H1 (cell line): ENCODE data around the gene GRM4. TPM values are rescaled to one million over a fixed set of nuclear protein-coding genes. Genes with fewer than 3 reads are reported as not detected.
A peak's percentile ranks its signal among the peaks of the same experiment; 100 is the strongest.

Experiments
- CTCF ChIA-PET: fragments of 300-600 bp; sonication (Branson Sonifier 250); formaldehyde crosslinking; loops from one replicate; lab custom pipeline; 2021; ENCODE audit not compliant: partially characterized antibody; lab: Charles Lee
- POLR2A ChIA-PET: fragments of 300-600 bp; sonication (Branson Sonifier 250); formaldehyde crosslinking; loops from one replicate; lab custom pipeline; 2021; ENCODE audit warnings: inconsistent platforms; ENCODE audit not compliant: partially characterized antibody; lab: Charles Lee
- DNase-seq, 2 experiments: peaks; one replicate each; pipeline versions ENCODE4 v3.0.0 to v3.0.0-alpha.2; 2010 to 2022; ENCODE audit warnings: low spot score in 2 of 2, low read depth in 1 of 2, mixed read lengths in 1 of 2
- FAIRE-seq: peaks from 2 replicates; lab custom pipeline; 2011; peaks lifted over from hg19 to GRCh38; lab: Jason Lieb, UNC
- H2AFZ ChIP-seq: 2 replicates; pipeline ENCODE4 v1.8.1; 2012; ENCODE audit warnings: low read length, inconsistent platforms
- H2AK5ac ChIP-seq: 2 replicates; pipeline ENCODE4 v1.6.1; 2013; ENCODE audit warnings: low read depth, low read length
- H2BK120ac ChIP-seq: replicated peaks from 2 replicates; pipeline ENCODE3; 2013; ENCODE audit warnings: low read depth, low read length, inconsistent platforms
- H2BK12ac ChIP-seq: 2 replicates; pipeline ENCODE4 v1.6.1; 2013; ENCODE audit warnings: low read depth, low read length
- H2BK15ac ChIP-seq: 2 replicates; pipeline ENCODE4 v1.6.1; 2013; ENCODE audit warnings: low read length
- H2BK20ac ChIP-seq: 2 replicates; pipeline ENCODE4 v1.6.1; 2013; ENCODE audit warnings: low read length
- H2BK5ac ChIP-seq: 2 replicates; pipeline ENCODE4 v1.6.1; 2013; ENCODE audit warnings: low read depth, low read length
- H3K14ac ChIP-seq: 2 replicates; pipeline ENCODE4 v1.6.1; 2013; ENCODE audit warnings: inconsistent platforms; ENCODE audit not compliant: insufficient read length
- H3K18ac ChIP-seq: 2 replicates; pipeline ENCODE4 v1.6.1; 2013; ENCODE audit warnings: low read length; ENCODE audit errors: extremely low read depth
- H3K23ac ChIP-seq: 2 replicates; pipeline ENCODE4 v1.6.1; 2013; ENCODE audit warnings: inconsistent platforms; ENCODE audit not compliant: insufficient read length
- H3K23me2 ChIP-seq: 2 replicates; pipeline ENCODE4 v1.6.1; 2013; ENCODE audit warnings: low read depth, low read length
- H3K27ac ChIP-seq: 2 replicates; pipeline ENCODE4 v1.6.1; 2011; ENCODE audit warnings: low read depth, low read length, inconsistent platforms
- H3K27me3 ChIP-seq, 4 experiments: replicated peaks in 1 of 4; 1 replicate in 1 of 4; 2 replicates in 3 of 4; pipeline versions ENCODE4 v1.6.1 to v1.8.1; 2011 to 2013; ENCODE audit warnings: low read length in 3 of 4, mild to moderate bottlenecking in 3 of 4, inconsistent platforms in 2 of 4, mixed read lengths in 2 of 4, moderate library complexity in 1 of 4; ENCODE audit not compliant: control insufficient read depth in 3 of 4, insufficient read depth in 3 of 4; ENCODE audit errors: extremely low read depth in 1 of 4
- H3K36me3 ChIP-seq, 4 experiments: 2 replicates each; pipeline versions ENCODE4 v1.6.1 to v1.8.1; 2011 to 2013; ENCODE audit warnings: mild to moderate bottlenecking in 4 of 4, low read length in 3 of 4, moderate library complexity in 2 of 4, control low read depth in 1 of 4, inconsistent platforms in 1 of 4; ENCODE audit not compliant: insufficient read depth in 4 of 4, control insufficient read depth in 2 of 4
- H3K4ac ChIP-seq: replicated peaks from 2 replicates; pipeline ENCODE3; 2013; ENCODE audit warnings: low read length, low read depth, mixed read lengths, inconsistent platforms; ENCODE audit not compliant: insufficient read length
- H3K4me1 ChIP-seq, 4 experiments: replicated peaks in 1 of 4; 1 replicate in 1 of 4; 2 replicates in 3 of 4; pipeline versions ENCODE4 v1.6.1 to v1.8.1; 2011 to 2013; ENCODE audit warnings: low read length in 3 of 4, inconsistent platforms in 2 of 4, mixed read lengths in 1 of 4; ENCODE audit not compliant: insufficient read depth in 4 of 4, control insufficient read depth in 3 of 4
- H3K4me2 ChIP-seq, 2 experiments: 2 replicates each; pipeline versions ENCODE4 v1.6.1 to v1.8.1; 2011 to 2013; ENCODE audit warnings: low read depth in 2 of 2, low read length in 2 of 2, control low read depth in 1 of 2, inconsistent platforms in 1 of 2, mild to moderate bottlenecking in 1 of 2; ENCODE audit not compliant: insufficient read depth in 1 of 2
- H3K4me3 ChIP-seq, 4 experiments: fragments of 200-600, 300-600 bp in 1 of 4; sonication (generic), shearing (Covaris generic), sonication (Bioruptor Twin) in 1 of 4; 2 replicates each; pipeline versions ENCODE4 v1.5.1 to v1.8.1; 2011 to 2016; ENCODE audit warnings: low read length in 4 of 4, low read depth in 3 of 4, control low read depth in 2 of 4, inconsistent platforms in 2 of 4, mild to moderate bottlenecking in 2 of 4, mixed read lengths in 1 of 4, moderate library complexity in 1 of 4; ENCODE audit not compliant: insufficient read depth in 2 of 4; ENCODE audit errors: extremely low read depth in 1 of 4
- H3K56ac ChIP-seq: replicated peaks from 2 replicates; pipeline ENCODE3; 2013; ENCODE audit warnings: low read depth, mild to moderate bottlenecking, mixed read lengths, low read length, inconsistent platforms; ENCODE audit not compliant: insufficient read length
- H3K79me1 ChIP-seq: 2 replicates; pipeline ENCODE4 v1.6.1; 2013; ENCODE audit warnings: low read depth, low read length, control low read depth
- H3K79me2 ChIP-seq, 2 experiments: 2 replicates each; pipeline versions ENCODE4 v1.6.1 to v1.8.1; 2012 to 2013; ENCODE audit warnings: low read length in 2 of 2, mild to moderate bottlenecking in 2 of 2, inconsistent platforms in 1 of 2; ENCODE audit not compliant: insufficient read depth in 2 of 2, control insufficient read depth in 1 of 2
- H3K9ac ChIP-seq, 4 experiments: replicated peaks in 1 of 4; 1 replicate in 1 of 4; 2 replicates in 3 of 4; pipeline versions ENCODE4 v1.6.1 to v1.8.1; 2011 to 2013; ENCODE audit warnings: low read depth in 3 of 4, low read length in 3 of 4, control low read depth in 2 of 4, mild to moderate bottlenecking in 2 of 4, moderate library complexity in 2 of 4, inconsistent platforms in 1 of 4; ENCODE audit errors: extremely low read depth in 1 of 4
- H3K9me3 ChIP-seq, 2 experiments: 2 replicates each; pipeline versions ENCODE4 v1.6.1 to v1.8.1; 2012 to 2013; ENCODE audit warnings: mild to moderate bottlenecking in 2 of 2, moderate library complexity in 2 of 2, control low read depth in 1 of 2, inconsistent platforms in 1 of 2, low read depth in 1 of 2, low read length in 1 of 2, mixed read lengths in 1 of 2; ENCODE audit not compliant: insufficient read depth in 2 of 2
- H4K20me1 ChIP-seq, 2 experiments: replicated peaks in 1 of 2; 2 replicates each; pipeline versions ENCODE3 to v1.8.1; 2011 to 2013; ENCODE audit warnings: inconsistent platforms in 2 of 2, low read length in 2 of 2, mild to moderate bottlenecking in 1 of 2; ENCODE audit not compliant: insufficient read depth in 2 of 2, control insufficient read depth in 1 of 2
- H4K5ac ChIP-seq: 2 replicates; pipeline ENCODE4 v1.6.1; 2013; ENCODE audit warnings: low read length, low read depth, mixed read lengths, inconsistent platforms; ENCODE audit not compliant: insufficient read length
- H4K8ac ChIP-seq: 2 replicates; pipeline ENCODE4 v1.8.0; 2013; ENCODE audit warnings: mild to moderate bottlenecking, moderate library complexity, low read length, inconsistent platforms; ENCODE audit not compliant: insufficient read depth; ENCODE audit errors: extremely low read depth
- H4K91ac ChIP-seq: replicated peaks from 2 replicates; pipeline ENCODE3; 2013; ENCODE audit warnings: low read length, mixed read lengths, inconsistent platforms; ENCODE audit not compliant: insufficient read length
- CBX5 ChIP-seq: fragments of 300-800, 300-1000 bp; sonication (generic); IDR thresholded peaks from 2 replicates; pipeline ENCODE4 v1.7.1; 2016; ENCODE audit warnings: antibody characterized with exemption, low read length, low read depth
- NRF1 ChIP-seq: IDR thresholded peaks from 2 replicates; pipeline ENCODE4 v1.6.1; 2011; ENCODE audit warnings: mild to moderate bottlenecking, low read depth, low read length, improper control_type of control experiment
- WGBS, 2 experiments: shearing (Covaris generic) in 1 of 2; methylation state at CpG; one replicate each; pipeline versions ENCODE4 v1.1.6 to v1.1.7; 2013 to 2015; ENCODE audit warnings: low lambda C conversion rate in 2 of 2, mixed read lengths in 2 of 2, inconsistent platforms in 1 of 2, low coverage in 1 of 2, missing lambda C conversion rate in 1 of 2; ENCODE audit not compliant: insufficient replicate concordance in 2 of 2, insufficient coverage in 1 of 2, insufficient read length in 1 of 2; ENCODE audit errors: extremely low coverage in 1 of 2, missing lambda C conversion rate in 1 of 2; 5-methylcytosine and 5-hydroxymethylcytosine counted together
- polyA plus RNA-seq, 7 experiments: library from polyadenylated mRNA; depleted of rRNA in 3 of 7; stranded (reverse) in 5 of 7; unstranded in 2 of 7; fragments of >200 nt in 5 of 7; fragments of 200-250 nt in 2 of 7; gene quantifications; 1 replicate in 5 of 7; 2 replicates in 1 of 7; 4 replicates in 1 of 7; pipeline versions ENCODE4 v1.2.1 to v1.2.3, GENCODE V29; 2011 to 2013; ENCODE audit warnings: missing spikeins in 2 of 7, mixed read lengths in 2 of 7
- total RNA-seq: library from RNA; stranded (reverse); fragmentation: NEBNext Ultra II Directional; extraction: Animal tissue kit (Norgen Biotek cat#: 25700); gene quantifications from 2 replicates; pipeline ENCODE4 v1.2.1, GENCODE V29; 2021
- TF ChIP-seq, protein P1 (sequence below): IDR thresholded peaks from 2 replicates; pipeline ENCODE4 v1.6.1; 2011; ENCODE audit warnings: low read depth, mild to moderate bottlenecking, low read length; ENCODE audit not compliant: insufficient read depth

The GRM4 gene
- total and polyA plus RNA-seq, 2 of the 8 experiments (the other 6 are each of a cell fraction or from before 2014, with no cell fraction given), result 19.6 to 21.5 TPM

DNA sequence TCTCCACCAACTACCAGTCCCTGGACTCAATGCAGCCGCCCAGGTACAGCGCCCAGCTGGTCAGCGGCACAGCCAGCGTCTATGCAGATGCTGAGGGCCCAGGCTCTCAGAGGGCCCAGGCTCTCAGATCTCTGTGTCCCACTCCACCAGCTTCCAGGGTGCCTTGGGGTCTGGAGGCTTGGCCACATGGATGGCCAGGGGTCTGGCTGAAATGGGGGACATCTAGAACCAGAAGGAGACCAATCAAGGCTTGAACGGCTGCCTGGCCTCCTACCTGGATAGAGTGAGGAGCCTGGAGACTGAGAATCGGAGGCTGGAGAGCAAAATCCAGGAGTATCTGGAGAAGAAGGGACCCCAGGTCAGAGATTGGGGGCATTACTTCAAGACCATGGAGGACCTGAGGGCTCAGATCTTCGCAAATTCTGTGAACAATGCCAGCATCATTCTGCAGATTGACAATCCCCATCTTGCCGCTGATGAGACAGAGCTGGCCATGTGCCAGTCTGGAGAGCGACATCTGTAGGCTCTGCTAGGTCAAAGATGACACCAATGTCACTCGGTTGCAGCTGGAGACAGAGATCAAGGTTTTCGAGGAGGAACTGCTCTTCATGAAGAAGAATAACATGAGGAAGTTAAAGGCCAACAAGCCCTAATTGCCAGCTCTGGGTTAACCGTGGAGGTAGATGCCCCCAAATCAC, 44.1 kb upstream of the GRM4 start:
- FAIRE-seq (no peak), DNase-seq (no peak)
- no peak overlapping the region for H3K27ac ChIP-seq
- H3K56ac ChIP-seq, result no peak overlapping the region
- no peak overlapping the region for H3K23ac ChIP-seq
- H3K4ac ChIP-seq, result no peak overlapping the region
- no peak overlapping the region for H3K4me2 ChIP-seq
- no peak overlapping the region for H2BK5ac ChIP-seq
- no peaks in the 10 kb centered on the region for H3K79me1 ChIP-seq
- no peaks in the 10 kb centered on the region for H3K36me3 ChIP-seq
- no peaks in the 10 kb centered on the region for H3K4me1 ChIP-seq
- no peaks in the 10 kb centered on the region for H3K23me2 ChIP-seq
- WGBS, 2 experiments, result 93% methylated on average over 12 of the region's 12 CpGs; no CpG with 5 or more reads in 1 of the 2 experiments
- no peak overlapping the region for H2AK5ac ChIP-seq
- H4K5ac ChIP-seq, result no peak overlapping the region
- H4K91ac ChIP-seq, result no peak overlapping the region
- no peaks in the 10 kb centered on the region for H4K20me1 ChIP-seq
- H3K9me3 ChIP-seq, result no peaks in the 10 kb centered on the region
- no peak overlapping the region for H2BK20ac ChIP-seq
- no peak overlapping the region for H2BK12ac ChIP-seq
- H4K8ac ChIP-seq, result peak overlapping the region; percentile 62; the same call in 1 of the 2 replicates
- H2BK120ac ChIP-seq, result no peak overlapping the region
- no peak overlapping the region for H3K4me3 ChIP-seq
- H3K9ac ChIP-seq, result no peak overlapping the region
- no peak for TF ChIP-seq NRF1
- TF ChIP-seq, protein P1, sequence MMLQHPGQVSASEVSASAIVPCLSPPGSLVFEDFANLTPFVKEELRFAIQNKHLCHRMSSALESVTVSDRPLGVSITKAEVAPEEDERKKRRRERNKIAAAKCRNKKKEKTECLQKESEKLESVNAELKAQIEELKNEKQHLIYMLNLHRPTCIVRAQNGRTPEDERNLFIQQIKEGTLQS, result no peak
- TF ChIP-seq CBX5, result no peak
- POLR2A ChIA-PET, result interaction anchor here (0.9 to 3.5 kb wide), 7 partner anchors 11 to 352 kb away, joined by 3 to 23 read pairs (median 4); partner anchors contain the start of gene HMGA1
- no peak overlapping the region for H2AFZ ChIP-seq
- H3K18ac ChIP-seq, result no peak overlapping the region
- no peak overlapping the region for H3K14ac ChIP-seq
- no peaks in the 10 kb centered on the region; a peak in 2 of 7 replicates for H3K27me3 ChIP-seq
- no peak overlapping the region for H2BK15ac ChIP-seq
- CTCF ChIA-PET, result interaction anchor here (0.7 to 3.6 kb wide), 18 partner anchors 9 to 190 kb away, joined by 3 to 23 read pairs (median 4); partner anchors contain the start of gene SMIM29
- H3K79me2 ChIP-seq, result no peaks in the 10 kb centered on the region
